ENCODE measurements around the gene PITPNM3.
"Not testable (repeated sequence)": the region's sequence is repeated elsewhere in the genome, so short reads cannot be mapped to it uniquely, and the experiment has no call there.

Gene PITPNM3

GRCh38 chr17:6556121-6557039 is at the start of gene PITPNM3:
Gene PITPNM3 (minus strand): TSS chr17:6556555. CDS start chr17:6556406, 149 bp downstream.
- no peak for DNase-seq (ENCODE audit: low read depth)

- no peak for DNase-seq (ENCODE audit: low read depth)
Measured at GRCh38 chr17:6605142-6605541, 48.8 kb upstream of the PITPNM3 start.

GRCh38 chr17:6603744-6604325 is 47.5 kb upstream of the PITPNM3 start:
- DNase-seq (ENCODE audit: low read depth) = peak; percentile 22

- no peak for DNase-seq (ENCODE audit: low read depth)
Measured at GRCh38 chr17:6602141-6602540, 45.8 kb upstream of the PITPNM3 start.

- DNase-seq (ENCODE audit: low read depth) = peak; percentile 30
Measured at GRCh38 chr17:6599364-6599763, 43.0 kb upstream of the PITPNM3 start.

- DNase-seq (ENCODE audit: low read depth) = no peak
Measured at GRCh38 chr17:6597727-6598126, 41.4 kb upstream of the PITPNM3 start.

GRCh38 chr17:6596941-6597340 is 40.6 kb upstream of the PITPNM3 start:
- no peak for DNase-seq (ENCODE audit: low read depth)

GRCh38 chr17:6596511-6596910 is 40.2 kb upstream of the PITPNM3 start:
- DNase-seq (ENCODE audit: low read depth) = no peak

- no peak for DNase-seq (ENCODE audit: low read depth)
Measured at GRCh38 chr17:6596081-6596480, 39.7 kb upstream of the PITPNM3 start.

- not testable (repeated sequence) for DNase-seq (ENCODE audit: low read depth)
Measured at GRCh38 chr17:6593371-6593770, 37.0 kb upstream of the PITPNM3 start.

- DNase-seq (ENCODE audit: low read depth) = no peak
Measured at GRCh38 chr17:6592173-6592572, 35.8 kb upstream of the PITPNM3 start.

- DNase-seq (ENCODE audit: low read depth) = peak; percentile 86
Measured at GRCh38 chr17:6591599-6592158, 35.3 kb upstream of the PITPNM3 start.

GRCh38 chr17:6589266-6589946 is 33.1 kb upstream of the PITPNM3 start:
- peak; percentile 51 for DNase-seq (ENCODE audit: low read depth)

- DNase-seq (ENCODE audit: low read depth) = no peak
Measured at GRCh38 chr17:6588165-6588564, 31.8 kb upstream of the PITPNM3 start.

GRCh38 chr17:6587310-6587709 is 31.0 kb upstream of the PITPNM3 start:
- DNase-seq (ENCODE audit: low read depth) = no peak

GRCh38 chr17:6583411-6583810 is 27.1 kb upstream of the PITPNM3 start:
- no peak for DNase-seq (ENCODE audit: low read depth)

GRCh38 chr17:6580625-6581024 is 24.3 kb upstream of the PITPNM3 start:
- DNase-seq (ENCODE audit: low read depth) = no peak

GRCh38 chr17:6578491-6578890 is 22.1 kb upstream of the PITPNM3 start:
- no peak for DNase-seq (ENCODE audit: low read depth)

- no peak for DNase-seq (ENCODE audit: low read depth)
Measured at GRCh38 chr17:6577686-6578263, 21.4 kb upstream of the PITPNM3 start.

GRCh38 chr17:6576038-6576785 is 19.9 kb upstream of the PITPNM3 start:
- no peak for DNase-seq (ENCODE audit: low read depth)

- no peak for DNase-seq (ENCODE audit: low read depth)
Measured at GRCh38 chr17:6575596-6575988, 19.2 kb upstream of the PITPNM3 start.

Data from EH (cell line).